Panc1 (cell line): ENCODE data around the gene DCDC2.

Experiments
- POLR2AphosphoS5 ChIP-seq: IDR thresholded peaks from 2 replicates; pipeline ENCODE4 v1.6.1; 2012; ENCODE audit warnings: mild to moderate bottlenecking, low read depth, low read length, moderate library complexity
- SIN3A ChIP-seq: IDR thresholded peaks from 2 replicates; pipeline ENCODE4 v1.6.1; 2012; ENCODE audit warnings: low read depth, mild to moderate bottlenecking, low read length, moderate library complexity, borderline replicate concordance; ENCODE audit not compliant: insufficient read depth
- TCF7L2 ChIP-seq: IDR thresholded peaks from 2 replicates; pipeline ENCODE4 v1.6.1; 2011; ENCODE audit warnings: mild to moderate bottlenecking, low read depth, low read length, inconsistent platforms
- TF ChIP-seq, protein P1 (sequence below): fragments of 450-650 bp; IDR thresholded peaks from 2 replicates; pipeline ENCODE4 v1.5.1; 2017; ENCODE audit warnings: mild to moderate bottlenecking
- TF ChIP-seq, protein P2 (sequence below), 2 experiments: IDR thresholded peaks; 2 replicates each; pipeline ENCODE4 v1.6.1; 2011 to 2012; ENCODE audit warnings: low read depth in 2 of 2, control low read depth in 1 of 2, low read length in 1 of 2, mild to moderate bottlenecking in 1 of 2, moderate library complexity in 1 of 2; ENCODE audit not compliant: insufficient read depth in 1 of 2

DNA sequence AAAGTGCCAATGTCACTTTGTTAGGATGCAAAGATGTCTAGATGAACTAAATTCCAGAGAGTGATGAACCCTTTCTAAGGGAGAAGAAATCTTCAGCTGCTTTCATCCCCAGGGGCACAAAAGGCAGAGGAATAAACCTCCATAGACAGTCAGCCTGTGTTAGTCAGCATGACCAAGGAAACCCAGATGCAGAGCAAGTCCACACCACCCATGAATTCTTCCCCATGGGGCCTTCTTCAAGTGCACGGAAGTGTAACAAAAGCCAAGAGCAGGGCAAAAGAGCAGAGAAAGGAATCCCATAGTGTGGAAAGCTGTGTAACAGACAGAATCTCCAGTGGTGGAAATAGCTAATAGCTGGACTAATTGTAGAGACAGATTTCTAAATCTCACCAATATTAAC lies 50.0 kb downstream of the DCDC2 start:
- TF ChIP-seq, protein P1, sequence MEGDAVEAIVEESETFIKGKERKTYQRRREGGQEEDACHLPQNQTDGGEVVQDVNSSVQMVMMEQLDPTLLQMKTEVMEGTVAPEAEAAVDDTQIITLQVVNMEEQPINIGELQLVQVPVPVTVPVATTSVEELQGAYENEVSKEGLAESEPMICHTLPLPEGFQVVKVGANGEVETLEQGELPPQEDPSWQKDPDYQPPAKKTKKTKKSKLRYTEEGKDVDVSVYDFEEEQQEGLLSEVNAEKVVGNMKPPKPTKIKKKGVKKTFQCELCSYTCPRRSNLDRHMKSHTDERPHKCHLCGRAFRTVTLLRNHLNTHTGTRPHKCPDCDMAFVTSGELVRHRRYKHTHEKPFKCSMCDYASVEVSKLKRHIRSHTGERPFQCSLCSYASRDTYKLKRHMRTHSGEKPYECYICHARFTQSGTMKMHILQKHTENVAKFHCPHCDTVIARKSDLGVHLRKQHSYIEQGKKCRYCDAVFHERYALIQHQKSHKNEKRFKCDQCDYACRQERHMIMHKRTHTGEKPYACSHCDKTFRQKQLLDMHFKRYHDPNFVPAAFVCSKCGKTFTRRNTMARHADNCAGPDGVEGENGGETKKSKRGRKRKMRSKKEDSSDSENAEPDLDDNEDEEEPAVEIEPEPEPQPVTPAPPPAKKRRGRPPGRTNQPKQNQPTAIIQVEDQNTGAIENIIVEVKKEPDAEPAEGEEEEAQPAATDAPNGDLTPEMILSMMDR = no peak
- TF ChIP-seq, protein P2, sequence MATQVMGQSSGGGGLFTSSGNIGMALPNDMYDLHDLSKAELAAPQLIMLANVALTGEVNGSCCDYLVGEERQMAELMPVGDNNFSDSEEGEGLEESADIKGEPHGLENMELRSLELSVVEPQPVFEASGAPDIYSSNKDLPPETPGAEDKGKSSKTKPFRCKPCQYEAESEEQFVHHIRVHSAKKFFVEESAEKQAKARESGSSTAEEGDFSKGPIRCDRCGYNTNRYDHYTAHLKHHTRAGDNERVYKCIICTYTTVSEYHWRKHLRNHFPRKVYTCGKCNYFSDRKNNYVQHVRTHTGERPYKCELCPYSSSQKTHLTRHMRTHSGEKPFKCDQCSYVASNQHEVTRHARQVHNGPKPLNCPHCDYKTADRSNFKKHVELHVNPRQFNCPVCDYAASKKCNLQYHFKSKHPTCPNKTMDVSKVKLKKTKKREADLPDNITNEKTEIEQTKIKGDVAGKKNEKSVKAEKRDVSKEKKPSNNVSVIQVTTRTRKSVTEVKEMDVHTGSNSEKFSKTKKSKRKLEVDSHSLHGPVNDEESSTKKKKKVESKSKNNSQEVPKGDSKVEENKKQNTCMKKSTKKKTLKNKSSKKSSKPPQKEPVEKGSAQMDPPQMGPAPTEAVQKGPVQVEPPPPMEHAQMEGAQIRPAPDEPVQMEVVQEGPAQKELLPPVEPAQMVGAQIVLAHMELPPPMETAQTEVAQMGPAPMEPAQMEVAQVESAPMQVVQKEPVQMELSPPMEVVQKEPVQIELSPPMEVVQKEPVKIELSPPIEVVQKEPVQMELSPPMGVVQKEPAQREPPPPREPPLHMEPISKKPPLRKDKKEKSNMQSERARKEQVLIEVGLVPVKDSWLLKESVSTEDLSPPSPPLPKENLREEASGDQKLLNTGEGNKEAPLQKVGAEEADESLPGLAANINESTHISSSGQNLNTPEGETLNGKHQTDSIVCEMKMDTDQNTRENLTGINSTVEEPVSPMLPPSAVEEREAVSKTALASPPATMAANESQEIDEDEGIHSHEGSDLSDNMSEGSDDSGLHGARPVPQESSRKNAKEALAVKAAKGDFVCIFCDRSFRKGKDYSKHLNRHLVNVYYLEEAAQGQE (IDR thresholded peaks at IDR 0.05; ENCODE audit: insufficient read depth in 1 of 2, low read depth in 2 of 2, low read length in 1 of 2) = no peak
- TF ChIP-seq POLR2AphosphoS5 (no peak), SIN3A (no peak), TCF7L2 (no peak)
